Stimulated activated CD8-positive, alpha-beta memory T cell treated with anti-CD3 and anti-CD28 coated beads, Interleukin-4, amount 100 ng/mL, for 4 hours (primary cell): ENCODE data around the gene OR2F2.

ENCODE experiments used
- DNase-seq, 2 donors: peaks; one replicate each; pipeline ENCODE4 v3.0.0-alpha.2; 2020; ENCODE audit warnings: low read depth in 2 of 2, low spot score in 1 of 2

OR2F2 gene

GRCh38 chr7:143934526-143935325 lies at the start of gene OR2F2:
Gene OR2F2, plus strand, starts transcription at chr7:143935233. Its CDS starts 0 bp downstream, at chr7:143935233.
- no peak for DNase-seq

- DNase-seq: no peak
Observed at GRCh38 chr7:143885951-143886350, 49.1 kb upstream of the OR2F2 start.

- DNase-seq: no peak
Observed at GRCh38 chr7:143886826-143887477, 48.1 kb upstream of the OR2F2 start.

- no peak for DNase-seq
Observed at GRCh38 chr7:143889068-143889467, 46.0 kb upstream of the OR2F2 start.

DNA sequence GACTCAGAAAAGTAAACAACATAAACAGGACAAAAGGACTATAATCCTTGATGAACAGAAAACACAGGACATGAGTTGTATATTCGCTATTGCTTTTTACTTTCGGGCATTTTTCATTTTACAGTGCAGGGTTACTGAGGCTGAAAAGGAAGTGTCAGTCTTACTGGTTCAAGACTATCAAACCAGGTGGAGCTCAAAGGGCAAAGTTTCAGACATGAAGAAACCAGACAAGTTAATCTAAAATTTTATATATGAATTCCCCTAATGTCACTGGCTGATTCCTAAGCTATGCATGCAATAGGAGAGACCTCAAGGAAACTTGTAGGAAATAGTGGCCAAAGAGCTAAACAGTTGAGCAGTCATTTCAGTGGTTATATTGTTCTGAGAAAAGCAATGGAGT lies 44.5 kb upstream of the OR2F2 start:
- DNase-seq: no peak

DNA sequence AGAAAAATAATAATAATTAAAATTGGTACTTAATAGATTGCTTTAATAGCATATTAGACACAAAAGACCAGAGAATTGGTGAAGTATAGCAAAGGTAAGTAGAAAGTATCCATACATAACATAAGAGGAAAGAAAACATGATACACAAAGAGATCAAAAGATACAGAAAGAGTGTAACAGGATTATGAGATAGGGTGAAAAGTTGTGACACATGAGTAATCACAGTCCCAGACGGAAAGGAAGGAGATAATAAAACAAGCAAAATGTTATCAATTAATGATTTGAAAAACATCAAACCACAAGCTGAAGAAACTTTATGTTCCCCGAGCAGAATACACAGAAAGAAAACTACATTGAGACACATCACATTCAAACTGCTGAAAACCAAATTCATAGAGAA lies 43.6 kb upstream of the OR2F2 start:
- no peak for DNase-seq

DNA sequence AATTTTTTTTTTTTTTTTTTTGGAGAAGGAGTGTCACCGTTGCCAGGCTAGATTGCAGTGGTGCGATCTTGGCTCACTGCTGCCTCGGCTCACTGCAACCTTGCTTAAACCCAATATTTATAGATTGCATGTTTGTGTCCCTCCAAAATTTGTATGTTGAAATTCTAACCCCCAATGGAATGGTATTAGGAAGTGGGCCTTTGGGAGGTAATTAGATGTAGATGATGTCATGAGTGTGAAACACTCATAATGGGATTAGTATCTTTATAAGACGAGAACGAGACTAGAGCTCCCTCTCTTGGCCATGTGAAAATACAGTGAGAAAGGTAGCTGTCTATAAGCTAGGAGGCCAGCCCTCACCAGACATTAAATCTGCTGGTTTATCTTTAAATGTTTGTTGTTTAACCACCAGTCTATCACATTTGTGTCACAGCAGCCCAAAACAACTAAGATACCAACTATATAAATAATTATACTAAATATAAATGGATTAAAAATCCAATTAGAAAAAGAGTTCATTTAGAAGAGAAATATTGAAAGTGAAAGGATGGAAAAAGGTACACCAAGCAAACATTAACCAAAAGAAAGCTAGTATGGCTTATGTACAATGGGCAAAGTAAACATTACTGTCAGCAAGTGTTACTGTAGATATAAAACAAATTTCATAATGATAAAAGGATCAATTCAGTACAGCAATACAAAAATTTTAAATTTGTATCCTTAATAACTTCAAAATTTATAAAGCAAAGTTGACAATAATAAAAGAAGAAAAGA lies 42.3 kb upstream of the OR2F2 start:
- no peak for DNase-seq

DNA sequence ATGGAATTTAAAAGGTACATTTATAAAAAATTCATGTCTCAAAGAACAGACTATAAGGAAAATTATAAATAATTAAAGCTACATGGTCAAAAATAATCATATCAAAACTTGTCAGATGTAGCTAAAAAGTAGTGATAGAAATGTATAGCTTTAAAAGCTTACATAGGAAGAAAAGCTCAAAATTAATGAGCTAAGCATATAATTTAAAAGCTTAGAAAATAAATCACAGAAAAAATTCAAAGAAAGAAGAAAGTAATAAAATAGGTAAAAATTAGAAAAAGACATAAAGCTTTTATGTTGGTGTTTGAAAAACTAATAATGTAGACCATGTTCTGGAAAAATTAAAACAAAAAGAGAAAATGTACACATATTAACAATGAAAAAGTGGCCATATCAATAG lies 38.4 kb upstream of the OR2F2 start:
- no peak for DNase-seq

DNA sequence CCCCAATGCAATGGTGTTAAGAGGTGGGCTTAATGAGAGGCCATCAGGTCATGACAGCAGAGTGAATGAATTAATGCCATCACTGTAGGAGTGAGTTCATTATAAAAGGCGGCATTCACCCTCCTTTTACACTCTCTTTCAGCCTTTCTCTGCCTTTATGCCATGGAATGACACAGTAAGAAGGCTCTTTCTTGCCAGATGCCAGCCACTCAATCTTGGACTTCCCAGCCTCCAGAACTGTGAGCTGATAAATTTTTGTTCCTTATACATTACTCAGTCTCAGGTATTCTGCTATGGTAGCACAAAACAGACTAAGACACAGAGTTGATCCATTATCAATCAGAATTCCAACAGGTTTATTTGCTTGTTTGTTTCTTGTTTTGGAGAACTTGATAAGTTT lies 36.2 kb upstream of the OR2F2 start:
- DNase-seq: no peak

- DNase-seq: no peak
Observed at GRCh38 chr7:143900230-143900766, 34.7 kb upstream of the OR2F2 start.

DNA sequence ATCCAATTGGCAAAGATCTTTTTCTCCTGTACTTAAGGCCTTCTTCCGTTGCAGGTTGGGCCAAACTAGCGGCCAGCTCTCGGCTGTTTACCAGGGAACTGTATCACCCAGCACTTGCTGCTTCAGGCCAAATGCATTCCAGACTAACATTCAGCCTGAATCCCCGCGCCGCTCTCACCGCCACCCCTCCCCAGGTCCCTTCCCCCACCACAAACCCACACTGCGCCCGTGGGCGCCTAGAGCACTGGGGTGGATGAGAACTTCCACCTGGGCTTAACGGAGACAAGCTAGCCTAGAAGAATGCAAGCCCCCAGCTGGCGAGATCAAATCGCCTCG lies 33.7 kb upstream of the OR2F2 start:
- DNase-seq: no peak

DNA sequence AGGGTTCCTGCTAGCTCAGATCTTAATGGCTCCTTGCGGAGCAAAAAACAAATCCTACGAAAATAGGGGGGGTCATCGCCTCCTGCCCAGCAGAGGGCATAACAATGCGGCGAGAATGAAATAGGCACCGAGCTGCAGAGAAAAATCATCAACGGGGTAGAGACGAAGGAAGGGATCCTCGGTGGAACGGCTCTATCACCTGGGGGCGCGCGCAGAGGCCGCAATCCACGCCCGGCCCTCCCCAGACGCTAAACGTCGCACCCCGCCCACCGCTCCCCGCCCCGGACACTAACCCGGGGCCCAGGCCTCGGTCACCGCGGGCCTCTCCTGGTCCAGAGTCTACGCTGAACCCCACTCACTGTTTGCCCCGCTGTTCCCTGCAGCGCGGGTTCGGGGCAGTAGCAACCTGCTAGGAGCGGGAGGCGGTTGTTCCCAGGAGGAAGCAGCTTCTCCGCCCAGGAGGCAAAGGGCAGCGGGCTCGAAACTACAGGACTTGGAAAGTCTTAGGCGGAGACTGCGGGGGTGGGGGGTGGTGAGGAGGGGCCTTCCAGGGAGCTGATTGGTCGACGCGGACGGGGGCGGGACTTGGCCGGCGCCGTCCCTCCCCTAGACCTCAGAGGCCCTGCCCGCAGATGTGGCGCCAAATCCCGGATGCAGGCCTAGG lies 33.2 kb upstream of the OR2F2 start, which contains the start of gene TCAF1:
TSS of gene TCAF1 (minus strand) at position 509 of the 664 bp plus-strand sequence. CDS start 25,568 bp downstream, outside the sequence.
- DNase-seq: peak; percentile 74 to 81

DNA sequence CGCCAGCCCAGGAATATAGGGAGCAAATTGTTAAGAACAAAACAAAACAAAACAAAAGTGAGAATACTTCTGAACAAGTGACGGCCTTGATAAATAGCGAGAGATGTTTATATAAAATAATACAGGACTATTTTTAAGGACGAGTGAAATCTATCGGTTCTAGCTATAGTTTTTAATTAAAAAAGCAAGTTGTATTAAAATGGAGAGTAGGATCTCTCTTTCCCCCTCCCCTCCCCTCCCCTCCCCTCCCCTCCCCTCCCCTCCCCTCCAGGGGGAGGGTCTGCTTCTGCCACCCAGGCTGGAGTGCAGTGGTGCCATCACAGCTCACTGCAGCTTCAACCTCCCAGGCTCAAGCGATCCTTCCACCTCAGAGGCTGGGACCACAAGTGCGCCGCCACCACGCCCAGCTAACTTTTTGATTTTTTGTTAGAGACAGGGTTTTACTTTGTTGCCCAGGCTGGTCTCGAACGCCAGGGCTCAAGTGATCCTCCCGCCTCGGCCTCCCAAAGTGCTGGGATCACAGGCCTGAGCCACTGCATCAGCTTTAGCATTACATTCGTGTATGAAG lies 32.6 kb upstream of the OR2F2 start:
- no peak for DNase-seq

DNA sequence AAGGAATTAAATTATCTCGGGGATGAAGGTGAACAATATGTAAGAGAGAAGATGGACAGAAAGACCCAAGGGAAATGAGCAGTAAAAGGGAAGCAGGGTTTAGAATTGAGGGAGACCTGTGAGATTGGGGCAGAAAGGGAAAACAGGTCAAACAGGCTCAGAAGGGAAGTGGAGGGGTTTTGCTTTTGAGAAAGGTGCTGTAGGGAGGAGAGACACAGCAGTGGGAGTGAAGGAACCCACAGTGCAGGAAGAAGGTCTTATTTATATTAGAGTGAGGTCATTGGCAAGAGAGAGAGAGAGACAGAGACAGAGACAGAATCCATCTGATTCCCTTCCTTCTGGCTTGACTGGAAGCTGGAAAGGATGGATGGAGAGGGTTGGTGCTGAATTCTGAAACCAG lies 29.5 kb upstream of the OR2F2 start:
- no peak for DNase-seq

GRCh38 chr7:143906151-143906550 lies 28.9 kb upstream of the OR2F2 start:
- no peak for DNase-seq

DNA sequence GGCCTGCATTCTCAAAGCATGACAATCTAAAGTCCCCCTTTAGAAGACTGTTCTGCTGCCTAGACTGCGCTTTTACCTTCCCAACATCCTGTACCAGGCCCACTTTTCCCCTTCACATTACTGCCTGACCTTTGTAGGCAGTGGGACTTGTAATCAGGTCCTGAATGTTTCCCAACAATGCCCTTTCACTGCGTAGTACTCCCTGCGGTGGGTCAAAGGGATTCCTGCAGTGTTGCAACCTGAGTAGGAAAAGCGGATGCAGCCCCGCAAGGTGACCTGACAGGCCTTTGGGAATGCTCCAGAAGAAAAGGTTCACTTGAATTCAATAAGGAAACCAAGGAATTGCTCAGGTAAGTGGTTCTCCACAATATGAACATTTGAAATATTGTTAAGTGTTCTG lies 28.1 kb upstream of the OR2F2 start:
- DNase-seq: no peak

GRCh38 chr7:143908120-143908519 lies 26.9 kb upstream of the OR2F2 start:
- DNase-seq: no peak

GRCh38 chr7:143909863-143910262 lies 25.2 kb upstream of the OR2F2 start:
- DNase-seq: no peak

DNA sequence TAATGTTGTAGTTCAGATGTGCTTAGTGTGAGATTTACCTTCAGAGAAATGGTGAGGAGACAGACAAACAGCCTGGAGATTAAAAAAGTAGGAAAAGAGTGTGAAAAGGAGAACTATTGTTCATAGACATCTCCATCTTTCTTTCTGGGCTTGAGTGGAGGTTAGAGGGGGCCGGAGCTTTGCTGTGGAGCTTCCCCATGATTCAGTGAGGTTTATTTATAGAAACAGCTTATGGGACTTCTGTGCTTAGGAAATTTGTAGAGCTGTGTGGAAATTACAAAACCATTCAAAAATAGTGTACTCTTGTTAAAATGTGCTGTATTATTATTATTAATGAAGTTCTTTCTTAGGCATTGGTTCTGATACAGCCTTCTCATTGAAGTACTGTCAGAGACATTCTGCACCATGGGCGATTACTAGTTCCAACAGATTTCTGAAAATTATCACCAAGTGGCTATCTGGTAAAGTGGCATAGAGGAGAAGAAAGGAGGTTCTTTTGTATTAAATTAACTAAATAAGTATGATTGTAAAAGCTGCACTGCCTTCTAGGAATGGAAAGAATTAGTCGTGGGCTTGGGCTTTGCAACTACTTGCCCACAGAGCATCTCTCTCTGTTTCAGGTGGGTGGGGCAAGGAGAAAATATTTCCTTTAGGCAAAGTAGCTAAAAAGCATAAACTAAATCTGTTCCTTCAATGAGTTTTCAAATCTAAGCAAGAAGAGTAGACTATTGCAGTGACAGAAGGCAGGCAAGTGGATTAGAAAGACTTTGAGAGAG lies 24.4 kb upstream of the OR2F2 start:
- no peak for DNase-seq
